ENCODE data around the gene SDC1.

DNA sequence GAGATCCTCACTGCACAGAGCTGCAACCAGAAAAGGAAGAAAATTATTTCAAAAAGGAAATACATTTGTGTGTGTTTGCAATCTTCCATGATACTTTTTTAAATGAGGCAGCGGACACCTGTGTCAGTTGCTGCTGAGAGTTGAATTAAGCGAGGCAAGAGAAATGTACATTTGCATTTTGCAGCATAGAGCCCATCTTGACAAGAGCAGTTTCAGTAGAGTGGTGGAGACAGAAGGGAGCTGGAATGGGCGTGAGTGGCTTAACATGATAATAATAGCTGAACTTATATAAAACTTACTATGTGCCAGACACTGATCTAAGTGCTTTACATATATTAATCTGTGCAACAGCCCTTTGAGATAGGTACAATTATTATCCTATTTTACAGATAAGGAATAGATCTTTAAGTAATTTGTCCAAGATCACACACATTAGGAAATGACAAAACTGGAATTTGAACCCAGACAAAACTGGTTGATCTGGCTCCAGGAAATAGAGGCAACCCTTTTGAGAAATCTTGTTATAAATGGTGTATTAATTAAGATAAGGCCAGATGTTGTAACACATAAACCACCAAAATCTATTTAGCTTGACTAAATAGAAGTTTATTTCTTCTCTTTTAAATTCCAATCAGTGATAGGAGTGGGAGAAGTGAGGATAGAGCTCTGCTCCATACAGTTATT is 68.7 kb downstream of the SDC1 start:
- TF ChIP-seq, protein P1, sequence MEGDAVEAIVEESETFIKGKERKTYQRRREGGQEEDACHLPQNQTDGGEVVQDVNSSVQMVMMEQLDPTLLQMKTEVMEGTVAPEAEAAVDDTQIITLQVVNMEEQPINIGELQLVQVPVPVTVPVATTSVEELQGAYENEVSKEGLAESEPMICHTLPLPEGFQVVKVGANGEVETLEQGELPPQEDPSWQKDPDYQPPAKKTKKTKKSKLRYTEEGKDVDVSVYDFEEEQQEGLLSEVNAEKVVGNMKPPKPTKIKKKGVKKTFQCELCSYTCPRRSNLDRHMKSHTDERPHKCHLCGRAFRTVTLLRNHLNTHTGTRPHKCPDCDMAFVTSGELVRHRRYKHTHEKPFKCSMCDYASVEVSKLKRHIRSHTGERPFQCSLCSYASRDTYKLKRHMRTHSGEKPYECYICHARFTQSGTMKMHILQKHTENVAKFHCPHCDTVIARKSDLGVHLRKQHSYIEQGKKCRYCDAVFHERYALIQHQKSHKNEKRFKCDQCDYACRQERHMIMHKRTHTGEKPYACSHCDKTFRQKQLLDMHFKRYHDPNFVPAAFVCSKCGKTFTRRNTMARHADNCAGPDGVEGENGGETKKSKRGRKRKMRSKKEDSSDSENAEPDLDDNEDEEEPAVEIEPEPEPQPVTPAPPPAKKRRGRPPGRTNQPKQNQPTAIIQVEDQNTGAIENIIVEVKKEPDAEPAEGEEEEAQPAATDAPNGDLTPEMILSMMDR (conservative IDR thresholded peaks at IDR 0.05): no peak
- TF ChIP-seq ZFX (IDR thresholded peaks at IDR 0.05): no peak

All from C4-2B (cell line).